HG02759 (cell line): ENCODE measurements around the gene MRPS35.

Source experiments
- ATAC-seq: cut with Tn5 transposase; IDR thresholded peaks from one replicate; pipeline ENCODE4 v1.9.1; 2021; ENCODE audit warnings: mild to moderate bottlenecking, moderate library complexity; ENCODE audit not compliant: unreplicated experiment

MRPS35 gene

DNA sequence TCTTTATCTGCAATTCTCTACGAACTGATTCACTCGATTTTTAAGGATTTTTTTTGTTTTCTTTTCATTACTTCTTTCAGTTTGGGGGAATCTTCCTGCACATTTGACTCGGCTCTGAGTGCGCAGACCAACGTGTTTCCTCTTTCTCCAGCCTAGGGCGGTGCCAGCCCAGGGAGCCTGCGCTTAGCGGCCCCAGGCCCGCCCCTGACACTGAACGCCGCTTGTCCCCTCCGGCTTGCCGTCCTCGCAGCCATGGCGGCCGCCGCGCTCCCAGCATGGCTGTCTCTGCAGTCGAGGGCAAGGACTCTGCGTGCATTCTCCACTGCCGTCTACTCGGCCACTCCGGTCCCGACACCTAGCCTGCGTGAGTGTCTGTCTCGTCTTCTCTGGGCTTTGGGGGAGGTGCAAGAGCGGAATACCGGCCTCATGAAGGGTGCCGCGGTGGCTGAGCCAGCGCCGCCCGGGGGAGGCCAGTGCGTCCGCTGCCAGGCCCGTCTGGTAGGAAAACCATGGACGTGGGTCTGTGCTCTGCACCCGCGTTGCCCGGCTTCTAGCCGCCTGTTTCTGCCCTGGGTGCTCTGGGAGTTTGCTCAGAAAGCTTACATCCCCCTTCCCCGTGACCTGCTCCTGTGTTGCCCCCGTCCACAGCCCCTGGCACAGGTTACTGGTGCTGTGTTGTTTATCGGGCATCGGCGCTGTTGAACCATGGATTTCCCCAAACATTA lies at the start of gene MRPS35:
Gene MRPS35 (plus strand): TSS at position 241 of the 725 bp plus-strand sequence. CDS start 12 bp downstream, at position 253.
- peak; percentile 96 for ATAC-seq

DNA sequence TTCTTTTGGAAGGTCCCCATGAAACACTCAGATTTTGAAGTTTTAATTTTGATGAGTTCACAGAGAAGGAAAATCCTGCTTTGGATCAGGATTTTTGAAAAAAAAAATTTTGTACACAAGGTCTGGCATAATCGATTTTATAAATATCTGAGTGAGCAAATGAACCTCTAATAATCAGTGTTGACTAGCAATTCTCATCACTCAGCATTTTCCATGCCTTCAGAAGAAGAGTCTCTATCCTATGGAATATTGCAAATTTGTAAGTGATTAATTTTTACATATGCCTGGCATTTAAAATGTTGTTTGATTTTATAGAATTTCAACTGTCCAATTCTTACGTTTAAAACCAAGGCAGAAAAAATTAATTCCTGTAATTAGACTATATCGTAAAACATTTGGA lies 44.9 kb upstream of the MRPS35 start:
- ATAC-seq, result no peak

DNA sequence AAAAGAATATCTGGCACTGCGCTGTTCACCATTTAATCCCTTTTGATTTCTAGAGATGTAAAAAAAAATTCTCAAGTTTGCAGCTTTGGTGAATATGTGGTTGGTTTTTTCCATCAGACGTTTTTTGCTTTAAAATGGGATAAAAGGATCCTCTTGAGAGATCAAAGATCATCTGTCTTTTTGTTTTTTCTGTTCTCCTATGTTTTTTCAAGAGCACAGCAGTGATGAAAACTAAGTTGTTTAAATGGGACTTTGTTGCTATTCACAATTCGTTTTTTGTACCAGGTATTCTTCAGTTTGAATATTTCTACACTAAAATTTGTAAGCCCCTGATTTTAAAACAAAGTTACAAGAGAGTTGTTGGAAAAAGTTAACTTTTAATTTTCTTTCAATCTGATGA lies 44.1 kb upstream of the MRPS35 start:
- no peak for ATAC-seq

DNA sequence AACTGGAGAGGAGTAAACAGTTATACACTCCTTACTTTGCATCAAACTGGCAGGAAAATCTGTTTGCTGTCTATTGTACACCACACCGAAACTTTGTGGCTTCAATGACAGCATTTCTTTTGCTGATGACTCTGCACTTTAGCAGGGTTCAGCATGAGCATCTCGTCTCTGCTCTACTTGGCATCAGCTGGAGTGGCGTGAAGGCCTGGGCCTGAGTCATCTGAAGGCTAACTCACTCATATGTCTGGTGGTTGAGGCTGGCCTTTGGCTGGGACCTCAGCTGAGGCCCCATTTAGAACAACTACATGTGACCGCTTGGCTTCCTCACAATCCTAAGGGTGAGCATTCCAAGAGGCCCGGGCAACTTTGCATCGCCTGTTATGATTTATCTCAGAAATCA lies 43.1 kb upstream of the MRPS35 start:
- no peak for ATAC-seq

DNA sequence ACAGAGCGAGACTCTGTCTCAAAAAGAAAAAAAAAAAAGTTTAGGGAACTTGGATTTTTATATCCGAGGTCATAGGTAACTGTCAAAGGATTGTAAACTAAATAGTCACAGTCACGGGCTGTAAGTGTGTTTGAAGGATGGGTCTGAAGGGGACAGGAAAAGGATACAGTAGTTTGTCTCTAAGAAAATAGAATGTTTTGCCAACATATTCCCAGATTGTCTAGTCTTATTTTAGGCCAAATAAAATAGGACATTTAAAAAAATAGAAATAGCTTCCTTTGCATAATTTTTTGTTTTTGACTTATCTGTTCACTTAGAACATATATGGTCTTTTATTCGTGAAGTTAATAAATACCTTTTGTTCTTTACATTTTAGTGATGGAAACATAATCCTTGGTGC lies 38.6 kb upstream of the MRPS35 start:
- no peak for ATAC-seq

DNA sequence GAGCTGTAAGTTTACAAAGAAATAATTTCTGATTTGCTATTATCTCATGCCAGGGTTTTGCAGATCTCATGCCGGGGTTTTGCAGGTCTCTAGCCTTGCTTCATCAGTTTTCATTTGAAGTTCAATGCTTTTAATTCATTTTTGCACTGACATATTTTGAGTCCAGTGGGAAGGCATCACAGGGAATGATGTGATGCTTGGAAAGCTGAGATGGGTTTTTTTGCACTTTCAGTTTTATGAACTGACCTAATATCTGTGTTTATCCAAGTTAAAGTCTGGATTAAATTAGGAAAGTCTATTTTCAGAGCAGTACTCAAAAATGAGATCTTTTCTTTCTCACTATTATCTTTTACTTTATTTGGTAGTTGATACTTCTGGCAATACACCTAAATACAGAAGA lies 38.0 kb upstream of the MRPS35 start:
- no peak for ATAC-seq

DNA sequence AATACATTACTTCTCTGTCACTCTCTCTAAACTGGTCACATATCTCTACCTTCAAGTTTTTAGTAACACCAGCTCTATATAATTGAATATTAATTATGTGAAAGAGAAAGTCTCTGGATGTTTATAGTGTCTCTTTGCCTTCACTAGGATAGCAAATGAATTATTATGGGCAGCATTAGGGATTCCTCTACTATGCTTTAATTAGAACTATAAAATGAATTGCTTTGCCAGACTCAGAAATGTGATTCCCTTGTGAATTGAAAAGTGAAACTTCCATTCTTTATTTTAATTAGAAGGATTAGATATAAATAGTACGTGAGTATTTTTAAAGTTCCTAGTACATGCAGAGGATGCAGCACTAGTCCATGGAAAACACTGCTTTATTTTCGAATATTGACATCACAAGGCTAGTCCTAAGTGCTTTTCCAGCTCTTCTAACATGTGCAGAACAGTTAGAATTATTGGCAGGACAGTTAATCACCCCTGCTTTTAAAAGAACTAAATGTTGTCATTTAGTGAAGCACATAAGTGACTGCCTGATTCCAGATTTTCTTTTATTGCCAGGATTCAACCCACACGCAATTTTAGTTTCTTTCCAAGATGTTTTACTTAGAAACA lies 37.4 kb upstream of the MRPS35 start:
- no peak for ATAC-seq

DNA sequence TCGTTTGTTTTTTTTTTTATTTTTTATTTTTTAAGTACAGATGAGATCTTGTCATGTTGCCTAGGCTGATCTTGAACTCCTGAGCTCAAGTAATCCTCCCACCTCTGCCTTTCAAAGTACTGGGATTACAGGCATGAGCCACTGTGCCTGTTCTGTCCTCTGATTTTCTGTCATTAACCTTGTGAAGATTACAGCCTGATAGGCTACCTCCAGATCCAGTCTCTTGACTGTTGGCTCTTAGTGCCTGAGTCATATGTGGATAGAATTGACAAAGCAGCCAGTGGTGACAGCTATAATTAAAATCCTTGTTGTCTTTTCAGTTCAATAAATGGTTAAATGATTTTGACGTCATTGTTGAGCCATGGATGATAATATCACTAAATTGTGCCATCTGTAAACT lies 35.6 kb upstream of the MRPS35 start:
- no peak for ATAC-seq

DNA sequence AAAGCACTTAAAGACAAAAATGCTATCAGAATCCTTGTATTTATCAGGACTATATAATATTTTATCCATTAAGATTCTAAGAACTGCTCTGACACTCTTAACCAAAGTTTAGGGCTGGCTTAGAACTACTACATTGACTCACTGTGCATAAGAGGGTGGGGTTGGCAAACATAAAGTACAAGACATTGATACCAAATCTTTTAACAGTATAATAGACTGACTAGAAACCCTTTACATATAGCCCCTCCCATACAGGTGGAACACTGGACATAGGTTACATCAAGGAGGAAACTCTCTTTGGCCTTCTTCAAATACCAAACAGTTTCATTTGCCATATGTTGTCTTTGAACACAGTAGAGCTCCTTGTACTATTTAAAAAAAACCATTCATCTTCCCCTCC lies 30.0 kb upstream of the MRPS35 start:
- no peak for ATAC-seq

DNA sequence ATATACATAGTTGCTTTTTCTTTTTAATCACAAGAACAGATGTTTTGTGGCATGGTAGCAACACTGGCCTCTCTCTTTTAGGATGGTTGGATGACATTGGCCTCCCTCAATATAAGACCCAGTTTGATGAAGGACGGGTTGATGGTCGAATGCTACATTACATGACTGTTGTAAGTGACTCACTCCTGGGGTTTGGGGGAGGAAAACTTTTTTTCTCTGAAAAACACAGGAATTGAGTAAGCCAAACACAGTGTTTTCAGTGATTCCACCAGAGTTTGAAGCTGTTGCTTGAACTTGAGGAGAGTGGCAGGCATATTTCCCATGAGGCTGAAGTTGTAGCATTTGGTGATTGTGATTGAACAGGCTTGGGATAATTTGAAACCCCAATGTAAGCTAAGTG lies 28.1 kb upstream of the MRPS35 start:
- ATAC-seq, result no peak

DNA sequence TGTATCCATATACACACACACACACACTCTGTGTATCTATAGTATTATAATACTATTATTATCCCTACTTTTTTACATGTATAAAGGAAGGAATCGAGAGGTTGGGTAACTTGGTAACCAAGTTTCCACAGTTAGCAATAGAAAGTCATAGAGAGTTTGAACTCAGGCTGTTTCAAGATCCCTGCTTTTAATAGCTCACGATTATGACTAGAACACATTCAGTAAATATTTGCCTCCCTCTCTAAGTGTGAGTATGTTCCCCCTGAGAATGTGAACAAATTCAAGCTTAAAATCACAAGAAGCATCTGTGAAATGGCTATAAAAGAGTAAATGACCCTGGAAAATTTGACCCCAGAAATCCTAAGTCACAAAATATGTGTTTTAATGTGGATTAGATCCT lies 25.4 kb upstream of the MRPS35 start:
- ATAC-seq, result no peak

DNA sequence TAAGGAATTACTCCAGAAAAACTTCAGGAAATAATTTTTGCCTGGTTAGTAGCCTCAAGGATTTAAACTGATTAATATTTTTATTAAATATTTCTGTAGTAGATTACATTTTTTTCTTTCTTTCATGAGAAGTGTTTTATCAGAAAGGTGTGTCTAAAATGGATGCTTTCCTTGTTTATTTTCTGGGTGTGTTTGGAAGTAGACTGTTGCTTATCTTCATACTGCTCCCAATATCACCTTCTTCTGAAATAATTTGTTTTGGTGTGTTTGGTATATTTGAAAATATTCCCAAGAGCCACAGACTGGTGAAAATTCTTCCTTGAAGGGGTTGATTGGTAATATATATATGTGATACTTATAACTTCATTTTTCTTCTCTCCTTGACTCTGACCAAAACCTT lies 24.5 kb upstream of the MRPS35 start:
- no peak for ATAC-seq

DNA sequence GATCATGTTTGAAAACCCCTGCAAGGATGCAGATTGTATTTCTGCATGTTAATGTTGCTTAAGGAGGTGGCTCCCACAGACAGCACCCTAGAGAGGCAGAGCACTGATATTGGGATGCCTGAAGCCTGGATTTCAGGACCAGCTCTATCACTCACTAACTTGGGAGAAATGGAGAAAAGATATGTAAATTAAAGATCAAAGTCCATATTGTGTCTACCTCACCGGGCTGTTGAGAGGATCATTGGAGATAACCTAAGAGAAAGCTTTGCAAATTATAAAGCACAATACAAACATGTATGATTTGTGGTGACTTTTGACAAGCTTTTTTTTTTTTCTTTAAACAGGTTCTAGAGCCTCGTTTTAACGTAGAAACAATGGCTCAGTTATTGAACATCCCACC lies 22.0 kb upstream of the MRPS35 start:
- no peak for ATAC-seq

DNA sequence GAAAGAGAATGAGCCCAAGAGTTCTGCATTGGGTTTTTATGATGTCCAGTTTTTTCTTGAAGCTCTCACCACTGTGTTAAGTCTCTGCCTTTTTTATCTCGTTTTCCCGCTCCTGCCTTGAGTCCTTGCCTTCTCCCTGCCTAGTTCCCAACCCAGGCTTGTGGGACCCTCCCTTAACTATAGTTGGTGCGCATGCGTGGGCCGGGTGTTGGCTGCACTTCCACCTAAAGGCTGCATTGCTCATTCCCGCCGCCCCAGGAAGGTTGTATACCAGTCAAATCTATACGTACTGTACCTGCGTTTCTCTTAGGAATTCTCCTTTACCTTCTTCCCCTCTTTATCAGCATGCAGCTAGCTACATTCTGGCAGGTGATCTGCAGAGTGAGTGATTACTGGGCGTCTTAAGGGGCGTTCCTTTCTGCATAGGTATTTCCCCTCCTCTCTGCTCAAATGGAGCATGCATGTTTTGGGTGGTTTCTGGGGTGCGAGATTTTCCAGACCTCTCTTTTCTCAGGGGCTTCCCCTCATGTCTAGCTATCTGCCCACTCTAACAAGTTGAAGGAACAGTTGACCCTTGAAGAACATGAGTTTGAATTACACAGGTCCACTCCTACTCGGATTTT lies 21.0 kb upstream of the MRPS35 start:
- no peak for ATAC-seq

DNA sequence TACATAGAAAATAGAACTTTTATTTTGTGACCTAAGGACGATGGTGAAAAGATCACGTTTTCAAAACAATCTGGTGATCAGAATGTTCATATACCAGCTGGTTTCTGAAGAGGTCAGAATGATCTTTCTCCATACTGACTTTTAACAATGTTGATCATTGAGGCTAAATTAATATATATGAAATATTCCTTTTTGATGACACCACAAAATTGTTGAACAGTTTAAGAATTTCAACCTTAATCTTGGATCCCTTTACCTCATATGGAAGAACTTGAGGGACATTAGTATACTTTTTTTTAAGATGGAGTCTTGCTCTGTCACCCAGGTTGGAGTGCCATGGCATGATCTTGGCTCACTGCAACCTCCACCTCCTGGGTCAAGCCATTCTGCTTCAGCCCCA lies 17.2 kb upstream of the MRPS35 start:
- no peak for ATAC-seq

DNA sequence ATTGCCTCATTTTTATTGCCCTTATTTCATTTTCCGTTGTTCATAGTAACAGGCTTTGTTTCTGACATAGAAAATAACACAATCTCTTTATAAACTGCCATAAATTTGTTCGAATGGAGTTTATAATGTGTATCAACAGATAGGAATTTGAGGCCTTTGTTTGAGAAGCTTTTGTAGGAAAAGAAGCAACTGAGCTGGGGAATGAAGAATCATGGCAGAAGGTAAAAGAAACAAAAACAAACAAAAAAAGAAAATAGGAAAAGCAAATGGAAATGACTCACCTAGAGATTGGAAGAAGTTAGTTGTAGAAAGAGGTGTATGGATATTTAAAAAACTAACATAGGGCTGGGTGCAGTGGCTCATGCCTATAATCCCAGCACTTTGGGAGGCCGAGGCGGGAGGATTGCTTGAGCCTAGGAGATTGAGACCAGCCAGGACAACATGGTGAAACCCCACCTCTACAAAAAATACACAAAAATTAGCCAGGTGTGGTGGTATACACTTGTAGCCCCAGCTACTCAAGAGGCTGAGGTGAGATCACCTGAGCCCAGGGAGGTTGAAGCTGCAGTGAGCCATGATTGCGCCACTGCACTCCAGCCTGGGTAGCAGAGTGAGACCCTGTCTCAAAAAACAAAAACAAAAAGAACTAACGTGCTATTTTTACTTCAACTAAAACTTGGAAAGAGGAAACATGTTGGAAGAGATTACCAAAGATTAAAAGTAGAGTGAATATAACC lies 14.9 kb upstream of the MRPS35 start:
- no peak for ATAC-seq

DNA sequence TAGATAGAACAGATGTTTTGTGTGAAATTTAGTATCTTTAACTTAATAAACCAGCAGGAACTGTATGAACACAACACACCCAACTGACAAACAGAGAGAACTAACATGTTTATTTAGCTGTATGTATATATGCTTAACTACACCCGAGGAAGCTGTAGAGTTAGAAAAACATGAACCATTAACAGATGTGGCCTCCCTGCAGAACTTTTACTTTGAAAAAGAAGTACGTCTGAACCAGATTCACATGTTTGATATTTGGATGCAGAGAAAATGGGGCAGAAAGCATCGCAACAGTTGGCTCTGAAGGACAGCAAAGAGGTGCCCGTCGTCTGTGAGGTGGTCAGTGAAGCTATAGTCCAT lies 14.4 kb upstream of the MRPS35 start, which contains the start of gene REP15:
Gene REP15 (plus strand): TSS at position 155 of the 360 bp plus-strand sequence. CDS start 116 bp downstream, at position 271.
- no peak for ATAC-seq

DNA sequence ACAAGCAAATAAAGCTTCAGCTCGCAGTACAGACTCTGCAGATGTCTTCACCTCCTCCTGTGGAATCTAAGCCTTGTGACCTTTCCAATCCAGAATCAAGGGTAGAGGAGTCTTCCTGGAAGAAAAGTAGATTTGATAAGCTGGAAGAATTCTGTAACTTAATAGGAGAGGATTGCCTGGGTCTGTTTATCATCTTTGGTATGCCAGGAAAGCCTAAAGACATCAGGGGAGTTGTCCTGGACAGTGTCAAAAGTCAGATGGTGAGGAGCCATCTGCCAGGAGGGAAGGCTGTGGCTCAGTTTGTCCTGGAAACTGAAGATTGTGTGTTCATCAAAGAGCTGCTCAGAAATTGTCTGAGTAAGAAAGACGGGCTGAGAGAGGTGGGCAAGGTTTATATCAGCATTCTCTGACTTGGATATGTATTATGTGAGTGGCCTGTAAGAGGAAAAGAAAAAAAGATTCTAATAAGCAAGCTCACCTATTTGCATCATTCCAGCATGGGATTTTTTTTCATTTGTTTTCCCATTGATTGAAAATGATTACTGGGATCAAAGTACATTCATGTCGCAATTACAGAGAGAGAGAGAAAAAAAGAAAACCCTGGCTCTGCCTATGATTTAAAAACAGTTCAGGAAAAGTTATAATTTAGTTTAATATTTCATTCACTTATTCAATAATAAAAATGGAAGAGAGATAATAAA lies 13.6 kb upstream of the MRPS35 start:
- ATAC-seq, result no peak

DNA sequence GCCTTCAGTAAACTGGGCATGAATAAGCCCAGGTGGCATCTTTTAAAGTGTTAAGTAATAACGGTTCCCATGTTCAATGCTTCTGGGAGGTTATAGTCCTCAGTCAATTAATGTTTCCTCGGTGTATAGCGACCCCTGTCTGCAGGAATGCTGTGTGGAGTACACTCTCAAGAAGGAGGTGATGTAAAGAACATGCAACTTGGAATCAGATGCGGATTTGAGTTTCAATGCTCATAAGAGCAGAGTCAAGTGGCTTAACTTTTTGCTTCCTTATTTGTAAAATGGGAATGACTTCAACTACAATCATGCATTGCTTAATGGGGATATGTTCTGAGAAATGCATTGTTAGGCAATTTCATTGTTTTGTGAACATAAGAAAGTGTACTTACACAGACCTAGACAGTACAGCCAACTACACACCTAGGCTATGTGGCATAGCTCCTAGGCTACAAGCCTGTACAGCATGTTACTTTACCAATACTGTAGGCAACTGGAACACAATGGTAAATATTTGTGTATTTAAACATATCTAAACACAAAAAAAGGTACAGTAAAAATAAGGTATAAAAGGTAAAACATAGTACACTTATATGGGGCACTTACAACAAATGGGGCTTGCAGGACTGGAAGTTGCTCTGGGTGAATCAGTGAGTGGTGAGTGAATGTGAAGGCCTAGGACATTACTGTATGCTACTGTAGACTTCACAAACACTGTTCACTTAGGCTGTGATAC lies 6.7 kb upstream of the MRPS35 start:
- ATAC-seq, result peak; percentile 90

DNA sequence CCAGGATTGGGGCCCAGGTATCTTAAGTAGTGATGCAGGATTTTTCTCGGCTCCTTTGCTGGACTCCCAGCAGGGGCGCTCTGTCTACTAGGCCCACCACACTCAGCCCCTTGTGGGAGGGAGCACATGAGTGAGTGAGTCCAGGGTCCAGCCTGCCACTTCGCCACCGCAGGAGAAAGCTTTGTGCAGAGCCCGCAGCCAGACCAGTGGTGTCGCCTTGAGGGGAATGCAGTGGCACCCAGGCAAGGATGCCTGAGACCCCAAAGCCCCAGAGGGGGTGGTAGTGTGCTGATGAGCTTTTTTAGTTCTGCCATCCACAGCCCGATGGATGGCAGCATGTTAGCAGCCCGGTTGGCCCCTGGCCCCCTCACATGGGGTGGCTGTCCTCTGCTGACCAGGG lies 5.4 kb upstream of the MRPS35 start:
- ATAC-seq, result no peak
